PC-3 (cell line): ENCODE measurements around the gene ERCC2. TPM values are rescaled to one million over a fixed set of nuclear protein-coding genes. Genes with fewer than 3 reads are reported as not detected.

ENCODE experiments used
- ATAC-seq: fragments of 200-7000 bp; cut with Tn5 transposase; 2 replicates; pipeline ENCODE4 v1.9.1; 2020; ENCODE audit warnings: mild to moderate bottlenecking, moderate library complexity
- BruUV-seq: library from RNA; stranded (reverse); fragments of 400-500 nt; replicated peaks from 2 replicates; lab custom pipeline; 2021; lab: Mats Ljungman, UMichigan
- CTCF ChIA-PET: fragments of 300-600 bp; sonication (Branson Sonifier 250); formaldehyde crosslinking; loops from one replicate; lab custom pipeline; 2022; ENCODE audit warnings: antibody characterized with exemption; lab: Charles Lee
- POLR2A ChIA-PET: fragments of 300-600 bp; sonication (Branson Sonifier 250); formaldehyde crosslinking; loops from one replicate; lab custom pipeline; 2022; ENCODE audit warnings: antibody characterized with exemption; ENCODE audit not compliant: unreplicated experiment; lab: Charles Lee
- DNase-seq: peaks from one replicate; pipeline ENCODE4 v3.0.0-alpha.2; 2015
- H2AFZ ChIP-seq: fragments of 300-600 bp; sonication (generic); 2 replicates; pipeline ENCODE4 v1.6.0; 2016; ENCODE audit warnings: antibody characterized with exemption, low read length
- H3F3A ChIP-seq: fragments of 300-600 bp; sonication (generic); one replicate; pipeline ENCODE4 v1.6.0; 2017; ENCODE audit warnings: antibody characterized with exemption, low read length, control low read depth, mild to moderate bottlenecking; ENCODE audit not compliant: unreplicated experiment
- H3K27ac ChIP-seq: fragments of 300-600 bp; sonication (generic); 2 replicates; pipeline ENCODE4 v1.5.1; 2016; ENCODE audit warnings: mild to moderate bottlenecking, low read length
- H3K27me3 ChIP-seq: fragments of 300-600 bp; sonication (generic); 2 replicates; pipeline ENCODE4 v1.6.1; 2016; ENCODE audit warnings: low read length, mixed read lengths
- H3K36me3 ChIP-seq: fragments of 300-600 bp; sonication (generic); 2 replicates; pipeline ENCODE4 v1.6.1; 2016; ENCODE audit warnings: low read depth, mixed run types, low read length, mixed read lengths
- H3K4me1 ChIP-seq: fragments of 300-600 bp; sonication (generic); 2 replicates; pipeline ENCODE4 v1.5.1; 2016; ENCODE audit warnings: low read length; ENCODE audit not compliant: insufficient read depth
- H3K4me2 ChIP-seq: fragments of 300-600 bp; sonication (generic); 2 replicates; pipeline ENCODE4 v1.6.0; 2016; ENCODE audit warnings: low read length
- H3K4me3 ChIP-seq: fragments of 300-600 bp; sonication (generic); 2 replicates; pipeline ENCODE4 v1.5.1; 2016; ENCODE audit warnings: mild to moderate bottlenecking, low read length, mixed read lengths
- H3K79me2 ChIP-seq: fragments of 300-600 bp; sonication (generic); 2 replicates; pipeline ENCODE4 v1.6.1; 2017; ENCODE audit warnings: low read length, mixed read lengths
- H3K9ac ChIP-seq: fragments of 300-600 bp; sonication (generic); 2 replicates; pipeline ENCODE4 v1.6.0; 2016; ENCODE audit warnings: mild to moderate bottlenecking, low read length
- H3K9me2 ChIP-seq: fragments of 300-600 bp; sonication (generic); replicated peaks from 2 replicates; pipeline ENCODE4 v1.6.1; 2016; ENCODE audit warnings: mixed run types, low read length, mixed read lengths
- H3K9me3 ChIP-seq: fragments of 300-600 bp; sonication (generic); 2 replicates; pipeline ENCODE4 v1.6.1; 2016; ENCODE audit warnings: low read length, mixed read lengths
- H4K20me1 ChIP-seq: fragments of 300-600 bp; sonication (generic); 2 replicates; pipeline ENCODE4 v1.6.1; 2016; ENCODE audit warnings: low read length, mixed read lengths
- EZH2 ChIP-seq: fragments of 300-600 bp; sonication (generic); IDR thresholded peaks from one replicate; pipeline ENCODE4 v1.6.1; 2017; ENCODE audit warnings: antibody characterized with exemption, mild to moderate bottlenecking, low read length; ENCODE audit not compliant: unreplicated experiment
- EZH2phosphoT487 ChIP-seq: fragments of 300-600 bp; sonication (generic); IDR thresholded peaks from 2 replicates; pipeline ENCODE4 v1.6.1; 2018; ENCODE audit warnings: mild to moderate bottlenecking, antibody characterized with exemption, low read length, borderline replicate concordance
- intact Hi-C: fragments of 100-400 bp; cut with micrococcal nuclease; formaldehyde crosslinking; loops from 2 replicates; pipeline ENCODE4 v1.9.0; 2023
- total RNA-seq: library from RNA; depleted of rRNA; stranded (reverse); fragments of >200 nt; gene quantifications from 2 replicates; pipeline ENCODE4 v1.2.3, GENCODE V29; 2014
- TF ChIP-seq, protein P1 (sequence below): fragments of 300-600 bp; sonication (generic); conservative IDR thresholded peaks from 2 replicates; pipeline ENCODE4 v1.5.1; 2017; ENCODE audit warnings: antibody characterized with exemption, low read depth, mild to moderate bottlenecking, low read length

ERCC2 gene
- total RNA-seq, 1 experiment from 2014 or later: 48.0 TPM

DNA sequence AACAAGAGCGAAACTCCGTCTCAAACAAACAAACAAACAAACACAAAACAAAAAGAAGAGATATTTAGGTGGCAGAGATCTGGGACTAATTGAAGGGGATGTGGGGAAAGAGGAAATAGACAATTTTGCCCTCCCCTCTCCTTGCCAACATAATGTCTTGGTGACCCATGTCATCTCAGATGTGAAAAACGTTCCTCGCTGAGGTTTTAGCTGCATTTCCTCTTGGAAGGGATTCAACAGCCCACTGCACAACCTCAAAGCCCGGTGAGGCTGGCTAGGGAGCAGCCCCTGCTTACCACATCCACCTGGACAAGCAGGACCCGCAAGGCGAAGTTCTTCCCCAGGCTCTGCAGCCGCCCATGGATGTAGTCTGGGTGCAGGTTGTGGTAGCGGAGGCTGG is 48.4 kb upstream of the ERCC2 start:
- H3K79me2 ChIP-seq: peaks cover 13% of the 10 kb centered on the region
- intact Hi-C loops: no loop called here
- ChIA-PET CTCF (no interaction called here), POLR2A (no interaction called here)
- no peak for DNase-seq
- ATAC-seq: no peak
- H3K4me3 ChIP-seq: no peak overlapping the region
- no peak overlapping the region for H3K9ac ChIP-seq
- no peaks in the 10 kb centered on the region for H3F3A ChIP-seq
- no peaks in the 10 kb centered on the region for H3K9me2 ChIP-seq
- no TSS peak for BruUV-seq
- no peaks in the 10 kb centered on the region for H3K27me3 ChIP-seq
- H3K4me1 ChIP-seq: peaks cover 8% of the 10 kb centered on the region
- no peak for TF ChIP-seq EZH2phosphoT487
- TF ChIP-seq, protein P1, sequence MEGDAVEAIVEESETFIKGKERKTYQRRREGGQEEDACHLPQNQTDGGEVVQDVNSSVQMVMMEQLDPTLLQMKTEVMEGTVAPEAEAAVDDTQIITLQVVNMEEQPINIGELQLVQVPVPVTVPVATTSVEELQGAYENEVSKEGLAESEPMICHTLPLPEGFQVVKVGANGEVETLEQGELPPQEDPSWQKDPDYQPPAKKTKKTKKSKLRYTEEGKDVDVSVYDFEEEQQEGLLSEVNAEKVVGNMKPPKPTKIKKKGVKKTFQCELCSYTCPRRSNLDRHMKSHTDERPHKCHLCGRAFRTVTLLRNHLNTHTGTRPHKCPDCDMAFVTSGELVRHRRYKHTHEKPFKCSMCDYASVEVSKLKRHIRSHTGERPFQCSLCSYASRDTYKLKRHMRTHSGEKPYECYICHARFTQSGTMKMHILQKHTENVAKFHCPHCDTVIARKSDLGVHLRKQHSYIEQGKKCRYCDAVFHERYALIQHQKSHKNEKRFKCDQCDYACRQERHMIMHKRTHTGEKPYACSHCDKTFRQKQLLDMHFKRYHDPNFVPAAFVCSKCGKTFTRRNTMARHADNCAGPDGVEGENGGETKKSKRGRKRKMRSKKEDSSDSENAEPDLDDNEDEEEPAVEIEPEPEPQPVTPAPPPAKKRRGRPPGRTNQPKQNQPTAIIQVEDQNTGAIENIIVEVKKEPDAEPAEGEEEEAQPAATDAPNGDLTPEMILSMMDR: no peak
- no peak for TF ChIP-seq EZH2
- no peaks in the 10 kb centered on the region for H3K9me3 ChIP-seq
- H3K27ac ChIP-seq: no peak overlapping the region
- H4K20me1 ChIP-seq: no peaks in the 10 kb centered on the region
- no peak overlapping the region for H3K4me2 ChIP-seq
- H3K36me3 ChIP-seq: 0 out of 2 replicates have a peak, but pooled peaks cover 1% of the 10 kb centered on the region
- no peak overlapping the region for H2AFZ ChIP-seq

DNA sequence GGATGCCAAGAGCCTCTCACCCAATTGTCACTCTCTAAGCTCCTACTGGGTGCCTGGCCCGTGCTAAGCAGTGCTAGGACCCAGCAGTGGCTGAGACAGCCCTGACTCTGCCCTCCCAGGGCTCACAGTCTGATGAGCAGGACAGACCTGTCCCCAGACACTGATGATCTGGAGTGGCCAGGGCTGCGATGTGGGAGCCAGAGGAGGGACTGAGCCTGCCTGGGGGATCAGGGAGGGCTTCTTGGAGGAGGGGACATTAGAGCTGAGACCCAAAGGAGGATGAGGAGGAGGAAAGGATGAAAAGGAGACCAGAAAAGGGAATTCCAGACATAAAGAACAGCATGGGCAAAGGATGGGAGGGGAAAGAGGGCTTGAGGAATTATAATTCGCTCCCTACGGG is 46.8 kb upstream of the ERCC2 start:
- H2AFZ ChIP-seq: no peak overlapping the region
- no peak overlapping the region for H3K9ac ChIP-seq
- no peaks in the 10 kb centered on the region for H3K27me3 ChIP-seq
- H3K4me3 ChIP-seq: no peak overlapping the region
- intact Hi-C loops: no loop called here
- peaks cover 4% of the 10 kb centered on the region for H3K79me2 ChIP-seq
- no peak overlapping the region for H3K27ac ChIP-seq
- H4K20me1 ChIP-seq: no peaks in the 10 kb centered on the region
- no peaks in the 10 kb centered on the region for H3K9me3 ChIP-seq
- ATAC-seq (no peak), DNase-seq (no peak)
- TF ChIP-seq EZH2: no peak
- TF ChIP-seq, protein P1: no peak
- no peak for TF ChIP-seq EZH2phosphoT487
- BruUV-seq: no TSS peak
- ChIA-PET POLR2A (no interaction called here), CTCF (interaction anchor here (1.5 kb wide), 1 partner anchor 62 kb away, joined by 5 read pairs; no protein-coding TSS in a partner anchor)
- H3K4me1 ChIP-seq: no peaks in the 10 kb centered on the region
- no peak overlapping the region for H3K4me2 ChIP-seq
- no peaks in the 10 kb centered on the region for H3K9me2 ChIP-seq
- H3K36me3 ChIP-seq: 0 out of 2 replicates have a peak, but pooled peaks cover 2% of the 10 kb centered on the region
- H3F3A ChIP-seq: no peaks in the 10 kb centered on the region

DNA sequence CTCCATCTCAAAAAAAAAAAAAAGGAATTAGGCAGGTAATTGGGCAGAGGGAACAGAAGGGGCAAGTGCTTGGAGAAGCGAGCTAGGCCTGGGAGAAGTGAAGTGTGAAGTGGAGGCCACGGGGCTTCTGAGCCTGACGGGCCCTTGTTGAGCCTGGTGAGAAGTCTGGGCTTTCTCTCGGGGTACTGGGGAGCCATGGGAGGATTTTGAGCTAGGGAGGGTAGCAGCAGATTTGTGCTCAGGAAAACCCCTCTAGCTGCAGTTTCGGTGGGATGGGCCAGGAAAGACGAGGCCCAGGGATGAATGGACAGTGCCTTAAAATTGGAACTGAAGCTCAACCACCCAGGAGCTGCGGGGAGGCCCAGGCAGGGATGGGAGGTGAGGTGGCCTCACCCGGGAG is 44.1 kb upstream of the ERCC2 start:
- Histone ChIP-seq H3K9ac (no peak overlapping the region), H3K27me3 (no peaks in the 10 kb centered on the region), H3F3A (no peaks in the 10 kb centered on the region), H3K9me3 (no peaks in the 10 kb centered on the region), H2AFZ (no peak overlapping the region), H3K4me3 (no peak overlapping the region), H3K4me1 (no peaks in the 10 kb centered on the region), H3K36me3 (0 out of 2 replicates have a peak, but pooled peaks cover 2% of the 10 kb centered on the region), H3K4me2 (no peak overlapping the region), H3K27ac (no peak overlapping the region), H3K79me2 (0 out of 2 replicates have a peak, but pooled peaks cover under 1% of the 10 kb centered on the region), H3K9me2 (no peaks in the 10 kb centered on the region), H4K20me1 (no peaks in the 10 kb centered on the region)
- intact Hi-C loops: no loop called here
- BruUV-seq: no TSS peak
- ATAC-seq (no peak), DNase-seq (no peak)
- TF ChIP-seq EZH2phosphoT487 (no peak), EZH2 (no peak)
- TF ChIP-seq, protein P1: no peak
- POLR2A ChIA-PET: no interaction called here
- CTCF ChIA-PET: no interaction called here
